ENCODE data around the gene PM20D2. TPM values are rescaled to one million over a fixed set of nuclear protein-coding genes. Genes with fewer than 3 reads are reported as not detected.

Gene PM20D2
- total and polyA plus RNA-seq, 2 experiments from 2014 or later: 4.4 to 10.2 TPM

GRCh38 chr6:89209457-89209856 lies 63.6 kb downstream of the PM20D2 start:
- peaks cover 19% of the 10 kb centered on the region for H3K4me1 ChIP-seq (ENCODE audit: insufficient read depth)
- H3K36me3 ChIP-seq (ENCODE audit: insufficient read depth): no peaks in the 10 kb centered on the region
- no peak overlapping the region for H3K4me3 ChIP-seq
- no peaks in the 10 kb centered on the region; the same call in 2 of the 3 replicates for H3K36me3 Mint-ChIP-seq (ENCODE audit: low read depth)
- H3K9me2 ChIP-seq (ENCODE audit: insufficient read depth): no peaks in the 10 kb centered on the region
- H3K27me3 Mint-ChIP-seq (ENCODE audit: insufficient read depth, low read depth, poor library complexity): peaks cover 7% of the 10 kb centered on the region
- H4K20me1 ChIP-seq (replicated peaks; ENCODE audit: insufficient read depth): no peaks in the 10 kb centered on the region
- ATAC-seq (no peak), DNase-seq (ENCODE audit: low spot score) (no peak)
- no peaks in the 10 kb centered on the region for H3F3A ChIP-seq (replicated peaks; ENCODE audit: low read depth)
- no peaks in the 10 kb centered on the region for H3K79me2 ChIP-seq (replicated peaks; ENCODE audit: insufficient read depth)
- no peak overlapping the region for H2AFZ ChIP-seq
- H3K27ac ChIP-seq (ENCODE audit: low read depth): no peak overlapping the region
- no peak for TF ChIP-seq ZNF114 (CRISPR knock-in tag; IDR thresholded peaks at IDR 0.05)
- TF ChIP-seq EZH2phosphoT487 (IDR thresholded peaks at IDR 0.05; ENCODE audit: unreplicated experiment): no peak
- no peak for TF ChIP-seq CREB1 (CRISPR knock-in tag; IDR thresholded peaks at IDR 0.05; ENCODE audit: low read depth)
- no peak for TF ChIP-seq EZH2 (IDR thresholded peaks at IDR 0.05; ENCODE audit: low read depth, unreplicated experiment)
- no peak for TF ChIP-seq CTCF (conservative IDR thresholded peaks at IDR 0.05; ENCODE audit: low read depth in 2 of 2)
- TF ChIP-seq JUNB (IDR thresholded peaks at IDR 0.05; ENCODE audit: unreplicated experiment): no peak
- TF ChIP-seq NANOG (IDR thresholded peaks at IDR 0.05; ENCODE audit: borderline replicate concordance): no peak
- TF ChIP-seq POLR2AphosphoS5 (IDR thresholded peaks at IDR 0.05; ENCODE audit: low read depth): no peak
- no peak for TF ChIP-seq ETS1 (IDR thresholded peaks at IDR 0.05)
- no peak for TF ChIP-seq REST (IDR thresholded peaks at IDR 0.05; ENCODE audit: unreplicated experiment)
- TF ChIP-seq ZNF462 (CRISPR knock-in tag; IDR thresholded peaks at IDR 0.05): no peak
- TF ChIP-seq ZNF331 (CRISPR knock-in tag; IDR thresholded peaks at IDR 0.05; ENCODE audit: low read depth): no peak
- TF ChIP-seq STAT1 (IDR thresholded peaks at IDR 0.05; ENCODE audit: unreplicated experiment): no peak
- H3K27ac Mint-ChIP-seq: no peak overlapping the region
- H3K9me3 Mint-ChIP-seq: no peaks in the 10 kb centered on the region
- peaks cover 33% of the 10 kb centered on the region for H3K4me1 Mint-ChIP-seq
- no peak overlapping the region for H3K4me3 Mint-ChIP-seq
- H3K4me2 ChIP-seq: no peak overlapping the region
- no peaks in the 10 kb centered on the region for H3K27me3 ChIP-seq (ENCODE audit: insufficient read depth)

Data from GM23338 (cell line).